Left cardiac atrium (tissue), 4 donors: ENCODE data around the gene FRG2B. TPM values are rescaled to one million over a fixed set of nuclear protein-coding genes. Genes with fewer than 3 reads are reported as not detected.
"Not testable (repeated sequence)": the region's sequence is repeated elsewhere in the genome, so short reads cannot be mapped to it uniquely, and the experiment has no call there.

Experiments used
- ATAC-seq, 2 donors: fragments of 200-7000 bp; cut with Tn5 transposase; one replicate each; pipeline ENCODE4 v1.9.1; 2020; ENCODE audit warnings: mild to moderate bottlenecking in 2 of 2, moderate library complexity in 2 of 2
- DNase-seq: peaks from one replicate; pipeline ENCODE4 v3.0.0-alpha.2; 2020
- intact Hi-C, 2 donors: fragments of 100-400 bp; cut with DNase I; formaldehyde crosslinking; loops; one replicate each; pipeline versions ENCODE4 v1.14.1 to v1.15.1; 2022 to 2023
- long read RNA-seq: library from polyadenylated mRNA; unstranded; transcript quantifications from one replicate; pipeline ENCODE4 v2.0.0, GENCODE V29; 2021
- total RNA-seq, 2 donors: library from RNA; stranded (reverse); fragmentation: NEBNext Ultra II Directional; extraction: Animal tissue kit (Norgen Biotek cat#: 25700); gene quantifications; one replicate each; pipeline ENCODE4 v1.2.1, GENCODE V29; 2021
- donor health status: DM: no; HTN: yes; CAD: no.
- donor health status: DM: no; HTN: yes; CAD: no; lungs with severe emphysema.
- donor health status: DM: yes; HTN: yes; CAD: no.
- donor health status: Dilated cardiomyopathy.

The FRG2B gene
- not detected for total RNA-seq
- long read RNA-seq: 0 reads

DNA sequence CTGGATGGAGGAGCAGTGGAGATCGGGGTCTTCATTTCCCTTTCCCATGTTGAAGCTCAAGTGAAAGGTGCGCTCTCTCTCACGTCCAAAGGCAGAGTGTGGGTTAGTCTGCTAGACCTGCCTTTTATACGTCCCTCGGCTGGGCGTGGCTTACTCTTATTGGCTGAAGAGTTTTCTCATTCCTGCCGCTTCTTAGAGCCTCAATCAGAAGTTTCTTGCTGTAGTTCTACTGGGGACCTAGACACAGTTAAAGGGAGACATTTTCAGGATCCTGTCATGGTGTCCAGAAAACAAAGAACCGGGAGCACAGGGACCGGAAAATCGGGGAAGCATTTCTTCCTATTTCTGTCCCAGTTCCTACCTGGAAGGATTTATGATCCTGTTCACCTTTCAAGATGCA lies at the start of gene FRG2B:
Gene FRG2B (minus strand): TSS at position 101 of the 400 bp plus-strand sequence. CDS start 53 bp downstream, at position 48.
- ATAC-seq, DNase-seq, intact Hi-C loops: not testable (repeated sequence)

DNA sequence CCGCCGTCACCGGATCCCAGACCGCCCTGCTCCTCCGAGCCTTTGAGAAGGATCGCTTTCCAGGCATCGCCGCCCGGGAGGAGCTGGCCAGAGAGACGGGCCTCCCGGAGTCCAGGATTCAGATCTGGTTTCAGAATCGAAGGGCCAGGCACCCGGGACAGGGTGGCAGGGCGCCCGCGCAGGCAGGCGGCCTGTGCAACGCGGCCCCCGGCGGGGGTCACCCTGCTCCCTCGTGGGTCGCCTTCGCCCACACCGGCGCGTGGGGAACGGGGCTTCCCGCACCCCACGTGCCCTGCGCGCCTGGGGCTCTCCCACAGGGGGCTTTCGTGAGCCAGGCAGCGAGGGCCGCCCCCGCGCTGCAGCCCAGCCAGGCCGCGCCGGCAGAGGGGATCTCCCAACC lies 40.9 kb upstream of the FRG2B start:
- intact Hi-C loops, DNase-seq: not testable (repeated sequence)

DNA sequence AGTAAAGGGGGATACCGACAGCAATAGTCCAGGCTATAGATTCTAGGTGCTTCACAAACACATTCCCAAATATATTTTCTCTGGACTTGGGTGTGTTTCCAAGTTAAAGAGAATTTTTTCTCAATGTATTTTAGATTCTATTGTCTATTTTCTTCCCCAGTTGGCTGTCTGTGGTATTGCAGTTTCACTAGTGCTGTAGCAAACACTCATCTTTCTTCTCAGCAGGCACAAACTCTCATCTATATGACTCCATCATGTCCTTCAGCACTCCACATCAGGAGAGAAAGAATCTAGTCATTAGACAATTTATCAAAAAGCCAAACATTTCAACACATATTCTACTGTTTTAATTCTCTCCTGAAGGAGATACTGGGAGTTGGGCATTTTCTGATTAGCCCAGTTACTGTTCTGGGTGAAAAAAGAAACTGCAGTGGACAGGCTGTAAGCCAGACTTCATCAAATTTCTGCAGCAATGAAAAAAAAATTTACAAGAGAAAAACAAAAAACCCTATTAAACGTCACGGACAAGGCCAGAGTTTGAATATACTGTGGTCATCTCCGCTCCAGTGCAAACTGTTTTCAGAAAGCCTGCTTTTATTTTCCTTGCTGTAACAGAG lies 37.1 kb upstream of the FRG2B start:
- intact Hi-C loops, ATAC-seq, DNase-seq: not testable (repeated sequence)

More for the DNA sequence above, 40.9 kb upstream of the FRG2B start:
- ATAC-seq: peak in 1 of 2 donors; percentile 63

DNA sequence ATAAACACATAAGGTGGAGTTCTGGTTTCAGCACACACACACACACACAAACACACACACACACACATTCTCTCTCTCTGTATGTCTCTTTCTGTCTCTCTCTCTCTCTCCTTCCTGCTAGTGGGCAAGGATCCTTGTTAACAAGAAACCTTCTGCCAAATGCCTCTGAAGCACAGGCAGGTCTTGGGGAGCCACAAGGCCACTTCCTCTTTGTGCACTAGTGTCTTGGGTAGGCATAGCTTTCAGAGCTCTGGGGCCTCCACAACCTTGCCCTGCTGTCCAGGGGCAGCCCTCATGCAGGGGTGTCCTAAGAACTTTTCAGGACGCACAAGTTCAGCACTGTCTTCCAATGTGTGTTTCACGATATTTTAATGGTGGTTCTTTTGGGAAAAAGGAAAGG lies 34.5 kb upstream of the FRG2B start:
- ATAC-seq, DNase-seq, intact Hi-C loops: not testable (repeated sequence)

DNA sequence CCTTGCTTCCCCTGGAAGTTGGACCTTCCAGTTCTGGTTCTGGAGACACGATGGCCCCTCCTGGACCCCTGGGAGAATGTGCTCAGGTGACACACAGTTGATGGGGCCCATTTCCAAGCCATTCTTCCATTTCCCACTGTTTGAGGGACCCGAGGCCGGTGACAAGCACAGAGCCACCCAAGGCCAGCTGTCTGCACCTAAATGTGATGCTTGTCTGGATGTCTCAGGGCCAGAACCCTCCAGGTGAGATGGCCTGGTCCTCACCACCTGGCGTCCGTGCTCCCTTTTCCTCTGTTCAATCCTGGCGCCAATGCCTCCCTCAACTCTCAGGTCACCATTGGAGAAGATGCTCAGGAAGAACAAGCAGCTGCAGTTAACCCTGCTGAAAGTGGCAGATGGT lies 33.9 kb upstream of the FRG2B start:
- ATAC-seq, intact Hi-C loops, DNase-seq: not testable (repeated sequence)

DNA sequence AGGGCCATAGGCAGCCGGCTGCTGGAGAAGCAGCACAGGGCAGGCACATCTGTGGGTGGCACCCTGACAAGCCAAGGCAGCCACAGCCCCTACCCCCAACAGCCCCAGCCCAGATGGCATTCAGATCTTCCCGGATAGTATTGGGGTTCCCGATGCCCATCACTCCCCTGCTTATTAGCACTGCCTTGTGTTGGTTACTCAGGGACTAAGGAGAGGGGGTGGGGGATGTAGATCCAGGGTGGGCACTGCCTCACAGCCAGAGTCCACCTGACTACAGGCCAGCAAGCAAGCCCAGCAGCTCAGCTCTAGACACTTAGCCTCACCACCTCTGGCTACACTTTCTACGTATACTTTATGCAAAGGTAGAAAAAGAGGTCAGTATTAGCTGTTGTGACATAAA lies 30.7 kb upstream of the FRG2B start:
- ATAC-seq, intact Hi-C loops, DNase-seq: not testable (repeated sequence)

DNA sequence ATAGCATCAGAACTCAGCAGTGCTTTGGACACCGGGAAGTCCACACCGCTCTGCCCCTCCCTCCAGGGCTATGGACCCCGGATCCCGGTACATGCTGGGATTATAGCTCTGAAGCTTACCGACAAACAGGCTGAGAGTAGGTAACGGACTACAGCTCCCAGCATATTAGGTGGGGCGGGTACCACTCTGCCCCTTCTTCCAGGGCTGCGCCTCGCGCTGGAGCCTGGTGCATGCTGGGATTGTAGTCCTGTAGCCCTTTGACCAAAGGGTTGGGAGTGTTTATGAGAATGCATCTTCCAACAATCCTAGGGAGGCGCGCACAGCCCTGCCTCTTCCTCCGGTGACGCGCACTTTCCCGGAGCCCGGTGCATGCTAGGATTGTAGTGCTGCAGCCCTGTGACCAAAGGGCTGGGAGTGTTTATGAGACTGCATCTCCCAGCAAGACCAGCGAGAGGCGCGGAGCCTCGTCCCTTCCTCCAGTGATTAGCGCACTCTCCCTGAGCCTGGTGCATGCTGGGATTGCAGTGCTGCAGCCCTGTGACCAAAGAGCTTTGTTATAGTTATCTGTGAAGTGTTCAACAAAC lies 22.4 kb upstream of the FRG2B start:
- ATAC-seq, intact Hi-C loops, DNase-seq: not testable (repeated sequence)

DNA sequence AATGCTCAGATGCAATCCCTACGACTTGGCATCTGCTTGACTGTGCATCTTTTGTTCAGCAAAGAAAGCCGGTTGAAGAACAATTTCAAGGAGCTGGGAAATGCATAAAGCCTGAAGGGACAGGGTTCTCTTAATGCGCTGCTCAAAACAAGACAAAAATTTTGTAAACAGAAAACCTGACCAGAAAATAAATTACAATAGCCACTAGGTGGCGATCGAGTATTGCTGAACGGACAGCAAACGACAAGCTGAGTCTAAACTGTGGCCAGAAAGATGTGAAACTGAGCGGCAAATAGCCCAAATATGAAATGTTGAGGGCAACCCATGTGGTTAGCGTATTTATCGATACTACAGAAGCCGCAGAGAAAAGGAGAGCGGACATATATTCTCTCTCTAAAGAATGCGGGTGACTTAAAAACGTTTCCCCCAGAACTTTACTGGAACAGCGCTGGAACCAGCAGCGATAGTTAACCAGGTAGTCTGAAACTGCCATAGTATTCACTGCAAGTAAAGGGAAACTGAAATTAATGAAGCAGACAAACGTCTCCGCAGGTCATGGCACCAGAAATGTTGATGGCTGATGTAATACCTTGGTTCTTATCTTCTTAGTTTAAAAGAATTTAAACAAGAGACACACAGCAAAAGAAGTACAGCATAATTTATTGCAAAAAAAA lies 20.6 kb upstream of the FRG2B start:
- ATAC-seq, intact Hi-C loops, DNase-seq: not testable (repeated sequence)

DNA sequence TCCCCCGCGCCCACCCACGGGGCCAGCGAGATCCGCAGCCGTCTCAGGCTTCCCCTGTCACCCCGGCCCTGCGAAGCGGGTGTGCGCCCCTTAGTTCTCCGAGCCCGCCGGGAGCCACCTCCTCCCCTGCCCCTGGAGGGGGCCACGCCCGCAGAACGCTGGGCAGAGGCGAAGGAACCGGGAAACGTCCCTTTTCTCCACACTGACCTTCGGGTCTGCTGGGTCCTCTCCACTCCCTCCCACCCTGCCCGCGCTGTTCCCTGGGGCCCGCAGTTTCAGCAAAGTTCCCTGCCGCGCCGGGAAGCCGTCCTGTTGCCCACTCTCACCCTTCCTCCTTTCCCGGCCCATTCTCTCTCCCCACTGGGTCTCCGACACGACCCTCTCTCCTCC lies 11.2 kb upstream of the FRG2B start:
- intact Hi-C loops, ATAC-seq, DNase-seq: not testable (repeated sequence)

DNA sequence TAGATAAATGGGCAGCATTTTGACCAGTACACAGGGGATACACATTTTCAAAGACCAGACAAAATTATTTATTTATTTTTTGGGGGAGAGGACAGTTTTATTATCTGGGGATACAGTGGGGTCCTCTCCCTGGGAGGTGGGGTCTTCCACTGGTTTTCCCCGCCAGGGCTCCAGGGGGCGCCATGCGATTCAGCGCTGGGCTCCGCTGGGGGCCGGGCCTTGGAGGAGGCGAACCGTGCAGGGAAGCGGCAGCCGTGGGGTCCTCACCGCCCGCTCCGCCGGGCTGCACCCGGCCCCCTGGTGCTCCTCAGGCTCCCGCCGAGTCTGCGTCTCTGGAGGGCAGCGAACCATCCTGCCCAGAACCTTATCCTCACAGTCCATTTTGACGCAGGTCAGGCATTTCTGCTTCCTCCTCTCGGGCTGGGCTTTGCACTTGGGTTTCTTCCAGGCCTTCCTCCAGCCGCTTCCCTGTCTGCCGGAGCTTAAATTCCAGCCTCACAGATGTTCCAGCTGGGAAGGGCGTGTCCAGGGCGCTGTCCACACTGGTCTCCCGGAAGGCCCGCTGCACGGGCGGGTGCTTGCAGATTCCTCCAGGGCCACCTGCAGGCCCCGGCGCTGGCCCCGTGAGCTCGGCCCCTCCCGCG lies 10.7 kb upstream of the FRG2B start:
- intact Hi-C loops, DNase-seq, ATAC-seq: not testable (repeated sequence)

DNA sequence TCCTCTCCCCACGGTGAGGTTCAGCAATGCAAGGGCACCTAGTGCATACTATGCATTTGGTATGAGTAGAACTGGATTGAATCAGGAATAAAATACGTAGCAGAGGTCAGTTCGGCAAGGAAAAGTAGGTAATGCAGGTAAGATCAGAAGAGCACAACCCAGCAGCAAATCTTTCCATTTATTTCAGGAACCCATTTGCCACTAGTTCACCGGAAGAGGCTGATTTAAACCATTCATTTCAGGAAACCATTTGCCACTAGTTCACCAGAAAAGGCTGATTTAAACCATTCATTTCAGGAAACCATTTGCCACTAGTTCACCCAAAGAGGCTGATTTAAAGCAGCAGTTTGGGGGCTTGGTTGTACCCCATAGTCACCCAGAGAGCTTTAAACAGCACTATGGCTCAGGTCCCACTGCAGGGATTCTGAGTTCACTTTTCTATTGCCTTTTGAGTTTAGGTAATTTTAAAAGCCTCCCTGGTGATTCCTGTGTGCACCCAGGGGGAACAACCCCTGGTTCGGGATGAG lies 4.2 kb upstream of the FRG2B start:
- DNase-seq, intact Hi-C loops, ATAC-seq: not testable (repeated sequence)

DNA sequence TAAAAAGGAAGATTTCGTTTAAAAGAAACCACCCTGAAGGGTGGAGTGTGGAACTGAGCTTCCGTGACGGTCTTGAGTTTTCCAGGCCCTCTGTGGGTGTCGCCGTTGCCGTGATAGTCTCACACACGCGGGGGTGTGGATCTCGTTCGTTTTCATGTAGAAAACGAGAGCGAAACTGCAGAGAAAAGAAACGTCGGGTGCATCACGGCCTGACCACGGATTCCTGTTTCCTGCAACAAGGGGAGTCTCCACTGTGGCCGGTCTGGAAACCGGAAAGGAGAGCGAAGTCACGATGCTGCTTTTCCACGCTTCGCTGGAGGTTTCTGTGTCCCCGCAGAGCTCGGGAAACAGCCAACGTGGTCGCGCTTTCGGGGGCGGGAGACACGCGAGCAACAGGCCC lies 4.1 kb downstream of the FRG2B start:
- ATAC-seq, DNase-seq, intact Hi-C loops: not testable (repeated sequence)

DNA sequence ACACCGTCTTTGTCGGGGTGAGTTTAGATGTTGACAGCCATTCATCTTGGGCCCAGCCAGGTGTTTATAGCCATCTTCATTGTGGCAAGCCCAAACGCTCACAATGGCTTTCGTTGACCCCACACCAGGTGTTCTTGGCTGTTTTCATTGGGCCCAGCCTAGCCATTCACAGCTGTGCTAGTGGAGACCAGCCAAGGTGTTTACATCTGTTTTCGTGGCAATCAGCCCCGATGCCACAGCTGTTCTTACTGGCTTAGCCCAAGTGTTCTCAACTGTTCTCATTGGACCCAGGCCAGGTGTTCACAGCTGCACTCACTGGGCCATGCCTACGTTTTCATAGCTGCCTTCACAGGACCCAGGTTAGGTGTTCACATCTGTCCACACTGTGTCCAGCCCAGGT lies 7.7 kb downstream of the FRG2B start:
- DNase-seq: no peak
- intact Hi-C loops: no loop called here
- no peak for ATAC-seq

DNA sequence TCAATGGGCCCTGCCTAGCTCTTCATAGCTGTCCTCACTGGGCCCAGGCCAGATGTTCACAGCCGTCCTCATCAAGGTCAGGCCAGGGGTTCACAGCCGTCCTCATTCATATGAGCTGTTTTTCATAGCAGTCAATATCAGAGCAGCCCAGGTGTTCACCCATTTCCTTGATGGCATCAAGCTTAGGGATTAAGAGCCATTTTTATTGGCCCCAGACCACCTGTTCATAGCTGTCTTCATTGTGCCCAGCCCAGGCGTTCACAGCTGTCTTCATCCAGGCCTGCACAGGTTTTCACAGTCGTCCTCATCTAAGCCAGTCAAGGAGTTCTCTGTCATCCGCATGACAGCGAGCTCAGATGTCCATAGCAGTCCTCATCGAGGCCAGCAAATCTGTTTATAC lies 9.4 kb downstream of the FRG2B start:
- intact Hi-C loops: no loop called here
- DNase-seq (no peak), ATAC-seq (no peak)

DNA sequence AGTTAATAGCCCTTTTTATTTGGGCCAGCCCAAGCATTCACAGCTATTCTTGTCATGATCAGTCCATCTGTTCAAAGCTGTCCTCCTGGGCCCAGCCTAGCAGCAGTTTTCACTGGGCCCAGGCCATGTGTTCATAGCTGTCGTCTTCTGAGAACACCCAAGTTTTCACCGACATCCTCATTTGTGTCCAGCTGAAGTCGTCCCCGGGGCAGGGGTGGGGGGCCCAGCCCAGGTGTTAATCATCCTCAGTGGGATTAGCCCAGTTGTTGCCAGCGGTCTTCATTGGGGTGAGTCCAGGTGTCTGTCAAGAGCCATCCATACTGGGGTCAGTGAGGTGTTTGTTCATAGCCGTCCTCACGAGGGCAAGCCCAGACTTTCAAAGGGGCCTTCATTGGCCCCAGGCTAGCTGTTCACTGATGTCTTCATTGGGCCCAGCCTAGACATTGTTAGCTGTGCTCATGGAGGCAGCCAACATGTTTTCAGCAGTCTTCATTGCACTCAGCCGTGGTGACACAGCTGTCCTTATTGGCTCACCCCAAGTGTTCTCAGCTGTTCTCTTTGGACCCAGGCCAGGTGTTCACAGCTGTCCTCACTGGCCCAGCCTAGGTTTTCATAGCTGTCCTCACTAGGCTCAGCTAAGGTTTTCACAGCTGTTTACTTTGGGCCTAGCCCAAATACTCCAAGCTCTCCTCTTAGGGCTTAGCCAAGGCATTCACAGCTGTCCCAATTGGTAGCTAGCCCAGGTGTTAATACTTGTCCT lies 10.0 kb downstream of the FRG2B start:
- peak; percentile 51 to 70 for ATAC-seq
- no peak for DNase-seq
- intact Hi-C loops: no loop called here

DNA sequence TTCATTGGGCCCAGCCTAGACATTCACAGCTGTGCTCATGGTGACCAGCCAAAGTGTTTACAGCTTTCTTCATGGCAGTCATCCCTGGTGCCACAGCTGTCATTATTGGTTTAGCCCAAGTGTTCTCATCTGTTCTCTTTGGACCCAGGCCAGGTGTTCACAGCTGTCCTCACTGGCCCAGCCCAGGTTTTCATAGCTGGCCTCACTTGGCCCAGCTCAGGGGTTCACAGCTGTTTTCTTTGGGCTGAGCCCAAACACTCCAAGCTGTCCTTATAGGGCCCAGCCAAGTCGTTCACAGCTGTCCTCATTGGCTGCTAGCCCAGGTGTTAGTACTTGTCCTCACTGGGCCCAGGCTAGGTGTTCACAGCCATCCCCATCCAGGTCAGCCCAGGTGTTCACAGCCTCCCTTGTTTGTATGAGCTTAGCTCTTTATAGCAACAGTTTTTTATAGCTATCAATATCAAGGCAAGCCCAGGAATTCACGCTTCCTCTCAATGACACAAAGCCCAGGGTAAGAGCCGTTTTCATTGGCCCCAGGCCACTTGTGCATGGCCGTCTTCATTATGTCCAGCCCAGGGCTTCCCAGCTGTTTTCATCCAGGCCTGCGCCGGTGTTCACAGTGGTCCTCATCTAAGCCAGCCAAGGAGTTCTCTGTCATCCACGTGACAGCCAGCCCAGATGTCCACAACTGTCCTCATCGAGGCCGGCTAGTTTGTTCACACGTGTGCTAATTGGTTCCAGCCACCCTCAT lies 11.6 kb downstream of the FRG2B start:
- intact Hi-C loops: no loop called here
- DNase-seq (peak; percentile 34), ATAC-seq (peak in 1 of 2 donors; percentile 41)

DNA sequence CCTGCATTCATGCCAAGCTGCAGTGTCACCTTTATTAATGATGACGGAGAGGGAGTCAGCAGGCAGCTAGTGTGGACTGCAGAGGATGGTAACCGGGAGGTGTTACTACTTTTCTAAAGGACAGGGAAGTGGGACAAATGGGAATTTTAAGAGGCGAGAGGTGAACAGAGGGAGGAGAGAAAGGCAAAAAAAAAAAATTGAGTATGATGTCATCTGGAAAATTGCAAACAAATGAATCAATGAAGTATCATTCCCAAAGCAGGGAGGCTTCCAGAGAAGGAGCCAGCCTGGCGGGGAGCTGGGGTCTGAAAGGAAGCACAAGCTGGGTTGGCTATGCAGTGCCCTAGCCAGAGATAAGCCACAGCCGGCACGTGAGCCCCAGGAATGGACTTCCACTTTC lies 12.9 kb downstream of the FRG2B start:
- intact Hi-C loops: no loop called here
- DNase-seq (no peak), ATAC-seq (no peak)

DNA sequence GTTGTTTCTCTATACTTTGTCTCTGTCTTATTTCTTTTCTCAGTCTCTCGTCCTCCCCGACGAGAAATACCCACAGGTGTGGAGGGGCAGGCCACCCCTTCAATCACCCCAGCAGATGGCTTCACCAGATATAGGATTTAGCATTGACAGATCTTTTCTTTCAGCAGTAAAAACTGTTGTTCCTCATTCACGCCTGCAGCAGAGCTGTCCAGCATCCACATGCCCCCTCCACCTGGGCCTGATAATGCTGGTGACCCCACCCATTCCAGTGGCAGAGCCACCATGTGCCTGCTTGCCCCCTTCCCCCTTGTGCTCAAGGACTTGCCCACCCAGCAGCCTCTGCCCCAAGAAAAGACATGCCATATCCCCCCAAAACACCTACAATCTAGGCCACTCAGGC lies 15.5 kb downstream of the FRG2B start:
- intact Hi-C loops: no loop called here
- no peak for ATAC-seq
- DNase-seq: no peak
